Pancreas (tissue), 10 donors: Measurements from ENCODE around the gene AGBL4. TPM values are rescaled to one million over a fixed set of nuclear protein-coding genes. Genes with fewer than 3 reads are reported as not detected.

Experiments
- ATAC-seq, 4 donors: fragments of 200-7000 bp; cut with Tn5 transposase; one replicate each; pipeline versions ENCODE4 v1.8.0 to v1.9.1; 2020; ENCODE audit warnings: mild to moderate bottlenecking in 4 of 4, moderate library complexity in 4 of 4
- DNase-seq, 6 donors: peaks; one replicate each; pipeline ENCODE4 v3.0.0-alpha.2; 2020
- FAIRE-seq: peaks from 2 replicates; lab custom pipeline; 2012; peaks lifted over from hg19 to GRCh38; lab: Jason Lieb, UNC
- H3K27ac ChIP-seq, 4 donors: fragments of 200-600 bp; sonication (generic); 1 replicate in 3 of 4; 2 replicates in 1 of 4; pipeline versions ENCODE4 v1.5.0 to v1.8.0; 2020
- H3K27me3 ChIP-seq, 4 donors: fragments of 200-600 bp; one replicate each; pipeline ENCODE4 v1.8.0; 2021
- H3K36me3 ChIP-seq, 3 donors: fragments of 200-600 bp; sonication (generic) in 1 of 3; one replicate each; pipeline versions ENCODE4 v1.5.0 to v1.8.0; 2020 to 2021
- H3K4me1 ChIP-seq, 3 donors: fragments of 200-600 bp; one replicate each; pipeline ENCODE4 v1.8.0; 2021
- H3K4me3 ChIP-seq, 4 donors: fragments of 200-600 bp; sonication (generic) in 2 of 4; one replicate each; pipeline versions ENCODE4 v1.5.0 to v1.8.0; 2020 to 2021
- H3K9me3 ChIP-seq, 4 donors: fragments of 200-600 bp; one replicate each; pipeline ENCODE4 v1.8.0; 2021
- WGBS, 2 donors: extraction: QIAGEN DNeasy Blood & Tissue Kit; methylation state at CpG; one replicate each; pipeline ENCODE4 v1.1.7; 2013; 5-methylcytosine and 5-hydroxymethylcytosine counted together
- intact Hi-C, 3 donors: fragments of 100-400 bp; cut with DNase I; formaldehyde crosslinking; loops; one replicate each; pipeline versions ENCODE4 v1.11.1 to v1.14.2; 2022
- polyA plus RNA-seq, 2 donors: library from polyadenylated mRNA; stranded (reverse); fragments of 200-250 nt; gene quantifications; one replicate each; pipeline ENCODE4 v1.2.3, GENCODE V29; 2013
- total RNA-seq, 6 donors: library from RNA; stranded (reverse); fragmentation: NEBNext Ultra II Directional in 4 of 6; extraction: Animal tissue kit (Norgen Biotek cat#: 25700) in 4 of 6; gene quantifications; one replicate each; pipeline versions ENCODE4 v1.2.1 to v1.2.4, GENCODE V29; 2021 to 2023
- TF ChIP-seq, protein P1 (sequence below), 4 donors: fragments of 200-600 bp; sonication (generic) in 3 of 4; IDR thresholded peaks; one replicate each; pipeline versions ENCODE4 v1.5.0 to v1.8.0; 2021; ENCODE audit warnings: antibody characterized with exemption in 4 of 4
- donor health status: healthy with polysubstance abuse.
- donor health status: DM: no; HTN: no; CAD: no; lungs with moderate emphysema.
- donor health status: DM: no; HTN: no; CAD: no.
- donor health status: control.
- donor health status: control.
- donor health status: Bipolar disorder and iron deficiency.
- donor health status: DM: yes; HTN: yes; CAD: no.
- donor health status: DM: no; HTN: no; CAD: no.
- donor health status: DM: no; HTN: no; CAD: no.
- donor health status: DM: yes; HTN: yes; CAD: no.

AGBL4 gene
- total and polyA plus RNA-seq, 8 donors, result 0.15 to 1.2 (median 0.59) TPM

DNA sequence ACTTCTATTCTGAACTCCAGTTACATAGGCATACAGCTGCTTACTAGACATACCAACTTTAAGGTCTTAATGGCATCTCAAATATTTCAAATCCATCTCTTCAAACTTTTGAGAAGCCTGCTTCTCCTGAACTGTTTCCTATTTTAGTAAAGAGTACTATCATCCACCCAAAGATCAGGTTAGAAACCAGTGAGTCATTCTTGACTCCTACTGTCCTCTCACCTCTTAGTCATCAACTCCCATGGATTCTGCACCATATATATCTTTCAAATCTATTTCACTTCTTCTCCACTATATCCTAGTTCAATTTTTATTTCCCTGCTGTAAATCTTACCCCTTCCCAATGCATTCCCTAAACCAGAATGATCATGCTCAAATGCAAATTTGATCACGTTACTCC, 1228.9 kb downstream of the AGBL4 start:
- WGBS, 2 donors, result 0 to 3% methylated on average over 1 of the region's 1 CpG
- Histone ChIP-seq H3K36me3 (no peaks in the 10 kb centered on the region), H3K4me1 (no peaks in the 10 kb centered on the region), H3K27me3 (no peaks in the 10 kb centered on the region), H3K4me3 (no peak overlapping the region), H3K9me3 (no peaks in the 10 kb centered on the region), H3K27ac (no peak overlapping the region)
- TF ChIP-seq, protein P1, sequence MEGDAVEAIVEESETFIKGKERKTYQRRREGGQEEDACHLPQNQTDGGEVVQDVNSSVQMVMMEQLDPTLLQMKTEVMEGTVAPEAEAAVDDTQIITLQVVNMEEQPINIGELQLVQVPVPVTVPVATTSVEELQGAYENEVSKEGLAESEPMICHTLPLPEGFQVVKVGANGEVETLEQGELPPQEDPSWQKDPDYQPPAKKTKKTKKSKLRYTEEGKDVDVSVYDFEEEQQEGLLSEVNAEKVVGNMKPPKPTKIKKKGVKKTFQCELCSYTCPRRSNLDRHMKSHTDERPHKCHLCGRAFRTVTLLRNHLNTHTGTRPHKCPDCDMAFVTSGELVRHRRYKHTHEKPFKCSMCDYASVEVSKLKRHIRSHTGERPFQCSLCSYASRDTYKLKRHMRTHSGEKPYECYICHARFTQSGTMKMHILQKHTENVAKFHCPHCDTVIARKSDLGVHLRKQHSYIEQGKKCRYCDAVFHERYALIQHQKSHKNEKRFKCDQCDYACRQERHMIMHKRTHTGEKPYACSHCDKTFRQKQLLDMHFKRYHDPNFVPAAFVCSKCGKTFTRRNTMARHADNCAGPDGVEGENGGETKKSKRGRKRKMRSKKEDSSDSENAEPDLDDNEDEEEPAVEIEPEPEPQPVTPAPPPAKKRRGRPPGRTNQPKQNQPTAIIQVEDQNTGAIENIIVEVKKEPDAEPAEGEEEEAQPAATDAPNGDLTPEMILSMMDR (IDR thresholded peaks at IDR 0.05), result no peak
- DNase-seq, result no peak
- intact Hi-C loops, result no loop called here
- no peak for FAIRE-seq
- ATAC-seq, result no peak

DNA sequence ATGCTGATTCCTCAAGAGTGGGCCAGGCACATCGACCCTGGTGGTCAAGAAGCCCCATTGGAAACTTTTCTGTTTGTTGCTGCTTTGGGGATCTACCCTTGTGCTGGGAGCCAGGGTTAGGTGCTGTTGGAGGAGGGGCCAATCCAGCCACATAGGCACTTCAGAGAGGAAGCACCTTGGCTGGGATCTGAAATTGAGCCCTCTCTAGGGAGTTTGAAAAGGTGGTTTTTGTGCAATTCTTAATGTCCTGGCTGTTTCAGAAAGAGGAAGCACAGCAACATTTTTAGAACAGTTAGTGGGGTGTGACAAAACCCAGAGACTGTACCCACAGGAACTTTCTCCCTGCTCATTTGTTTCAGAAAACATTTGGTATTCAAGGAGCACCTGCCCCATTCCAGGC, 1229.9 kb downstream of the AGBL4 start:
- no peak for FAIRE-seq
- intact Hi-C loops, result no loop called here

DNA sequence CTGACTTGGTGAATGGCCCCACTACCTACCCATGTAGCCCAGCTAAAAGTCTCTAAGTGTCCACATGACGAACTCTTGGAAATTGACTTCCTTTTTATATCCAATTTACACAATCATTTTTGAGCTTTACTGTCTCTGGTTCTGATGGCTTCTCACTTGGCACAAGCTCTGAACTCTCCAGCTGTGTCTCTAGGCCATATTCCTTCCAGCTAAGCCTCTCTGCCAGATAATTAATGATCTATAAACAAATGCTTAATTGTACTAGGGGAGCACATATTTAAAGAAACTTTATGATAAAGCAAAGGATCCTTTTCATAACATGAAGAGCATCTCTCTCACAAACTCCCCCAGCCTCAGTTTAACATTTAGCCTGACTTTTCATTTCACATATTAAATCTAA, 1230.8 kb downstream of the AGBL4 start:
- DNase-seq (no peak), ATAC-seq (no peak), FAIRE-seq (no peak)
- Histone ChIP-seq H3K9me3 (no peaks in the 10 kb centered on the region), H3K36me3 (no peaks in the 10 kb centered on the region), H3K27ac (no peak overlapping the region), H3K27me3 (no peaks in the 10 kb centered on the region), H3K4me3 (no peak overlapping the region), H3K4me1 (no peaks in the 10 kb centered on the region)
- WGBS, 2 donors, result 71 to 82% methylated on average over 1 of the region's 1 CpG
- TF ChIP-seq, protein P1 (IDR thresholded peaks at IDR 0.05), result no peak
- intact Hi-C loops, result no loop called here

More for the DNA sequence above, 1229.9 kb downstream of the AGBL4 start:
- no peak for ATAC-seq
- no peak overlapping the region for H3K4me3 ChIP-seq
- H3K36me3 ChIP-seq, result no peaks in the 10 kb centered on the region
- WGBS, 2 donors, result 52 to 55% methylated on average over 1 of the region's 1 CpG
- H3K27me3 ChIP-seq, result no peaks in the 10 kb centered on the region
- no peak overlapping the region for H3K27ac ChIP-seq
- no peaks in the 10 kb centered on the region for H3K4me1 ChIP-seq
- TF ChIP-seq, protein P1 (IDR thresholded peaks at IDR 0.05), result no peak
- no peaks in the 10 kb centered on the region for H3K9me3 ChIP-seq
- DNase-seq, result no peak

DNA sequence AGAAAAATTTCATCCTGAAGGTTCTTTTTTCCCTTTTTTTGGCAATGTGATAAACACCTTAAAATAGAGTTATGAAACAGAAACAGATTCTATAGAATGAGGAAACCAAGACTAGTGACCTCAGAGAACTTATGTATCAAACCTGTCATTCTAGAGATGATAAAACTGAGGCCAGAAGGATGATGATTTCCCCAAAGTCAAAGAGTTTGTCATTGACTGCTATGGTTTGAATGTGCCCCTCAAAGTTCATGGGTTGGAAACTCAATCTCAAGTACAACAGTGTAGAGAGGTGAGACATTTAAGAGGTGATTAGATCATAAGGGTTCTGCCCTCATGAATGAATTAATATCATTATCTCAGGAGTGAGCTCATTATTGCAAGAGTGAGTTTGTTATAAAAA, 1233.4 kb downstream of the AGBL4 start:
- no peak for DNase-seq
- Histone ChIP-seq H3K9me3 (no peaks in the 10 kb centered on the region), H3K27me3 (no peaks in the 10 kb centered on the region), H3K36me3 (no peaks in the 10 kb centered on the region), H3K4me3 (no peak overlapping the region), H3K27ac (no peak overlapping the region), H3K4me1 (no peaks in the 10 kb centered on the region)
- TF ChIP-seq, protein P1 (IDR thresholded peaks at IDR 0.05), result no peak
- ATAC-seq, result no peak
- FAIRE-seq, result no peak
- intact Hi-C loops, result no loop called here

DNA sequence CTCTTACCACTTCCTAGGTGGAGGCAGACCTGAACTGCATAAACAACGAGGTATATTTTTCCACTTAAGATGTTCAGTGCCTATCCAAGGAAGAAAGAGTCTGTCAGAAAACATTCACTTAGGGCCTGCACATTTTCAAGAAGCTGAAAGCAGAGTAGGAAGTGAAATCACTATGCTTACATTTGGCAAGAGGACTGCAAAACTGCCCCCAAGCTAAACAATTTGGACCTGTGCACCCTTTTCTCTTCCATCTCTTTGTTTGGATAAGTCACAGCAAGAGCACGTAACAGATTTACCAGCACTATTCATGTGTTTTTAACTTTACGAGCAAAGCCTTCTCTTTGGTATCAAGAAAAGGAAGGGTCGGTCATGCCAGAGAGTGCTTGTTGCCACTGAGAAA, 1233.9 kb downstream of the AGBL4 start:
- H3K4me3 ChIP-seq, result no peak overlapping the region
- 84 to 88% methylated on average over 4 of the region's 4 CpGs for WGBS, 2 donors
- no peak overlapping the region for H3K27ac ChIP-seq
- H3K27me3 ChIP-seq, result no peaks in the 10 kb centered on the region
- intact Hi-C loops, result no loop called here
- no peaks in the 10 kb centered on the region for H3K4me1 ChIP-seq
- no peak for FAIRE-seq
- TF ChIP-seq, protein P1 (IDR thresholded peaks at IDR 0.05), result no peak
- ATAC-seq, result no peak
- H3K9me3 ChIP-seq, result no peaks in the 10 kb centered on the region
- no peaks in the 10 kb centered on the region for H3K36me3 ChIP-seq
- no peak for DNase-seq
